Trophoblast cell (in vitro differentiated cells and primary cell): ENCODE data around the gene RGPD3.
"Not testable (repeated sequence)": the region's sequence is repeated elsewhere in the genome, so short reads cannot be mapped to it uniquely, and the experiment has no call there.

Experiments
- DNase-seq, 2 donors: peaks; one replicate each; pipeline ENCODE4 v3.0.0-alpha.2; 2016
- H2AFZ ChIP-seq: 2 replicates; pipeline ENCODE4 v1.6.1; 2013; ENCODE audit warnings: low read length, moderate library complexity, mild to moderate bottlenecking; ENCODE audit not compliant: insufficient read depth, poor library complexity
- H2AK5ac ChIP-seq: 2 replicates; pipeline ENCODE4 v1.6.1; 2013; ENCODE audit warnings: mild to moderate bottlenecking, low read length
- H2BK120ac ChIP-seq: 2 replicates; pipeline ENCODE4 v1.6.1; 2013; ENCODE audit warnings: low read length, mild to moderate bottlenecking, moderate library complexity; ENCODE audit not compliant: insufficient read depth, poor library complexity
- H2BK12ac ChIP-seq: 2 replicates; pipeline ENCODE4 v1.6.1; 2013; ENCODE audit warnings: mild to moderate bottlenecking, low read length, moderate library complexity
- H2BK5ac ChIP-seq: 2 replicates; pipeline ENCODE4 v1.6.1; 2013; ENCODE audit warnings: low read length, low read depth, moderate library complexity, mild to moderate bottlenecking; ENCODE audit not compliant: poor library complexity
- H3K14ac ChIP-seq: 2 replicates; pipeline ENCODE4 v1.6.1; 2013; ENCODE audit warnings: mild to moderate bottlenecking, low read length
- H3K18ac ChIP-seq: 2 replicates; pipeline ENCODE4 v1.6.1; 2013; ENCODE audit warnings: mild to moderate bottlenecking, low read length
- H3K23ac ChIP-seq: 2 replicates; pipeline ENCODE4 v1.6.1; 2013; ENCODE audit warnings: low read length
- H3K27ac ChIP-seq: 2 replicates; pipeline ENCODE4 v1.5.1; 2013; ENCODE audit warnings: low read depth, mild to moderate bottlenecking, inconsistent platforms, low read length, moderate library complexity
- H3K27me3 ChIP-seq: 2 replicates; pipeline ENCODE4 v1.6.1; 2013; ENCODE audit warnings: inconsistent platforms, mild to moderate bottlenecking, low read length, moderate library complexity; ENCODE audit not compliant: insufficient read depth
- H3K36me3 ChIP-seq, 2 experiments: 1 replicate in 1 of 2; 2 replicates in 1 of 2; pipeline ENCODE4 v1.6.1; 2013; ENCODE audit warnings: low read length in 2 of 2, mild to moderate bottlenecking in 2 of 2, moderate library complexity in 1 of 2; ENCODE audit not compliant: insufficient read depth in 2 of 2, control insufficient read depth in 1 of 2
- H3K4ac ChIP-seq: 2 replicates; pipeline ENCODE4 v1.6.1; 2013; ENCODE audit warnings: low read depth, mild to moderate bottlenecking, low read length, moderate library complexity
- H3K4me1 ChIP-seq, 2 experiments: 1 replicate in 1 of 2; 2 replicates in 1 of 2; pipeline ENCODE4 v1.6.1; 2013; ENCODE audit warnings: low read length in 2 of 2, mild to moderate bottlenecking in 2 of 2, moderate library complexity in 1 of 2; ENCODE audit not compliant: insufficient read depth in 2 of 2, control insufficient read depth in 1 of 2
- H3K4me2 ChIP-seq: 2 replicates; pipeline ENCODE4 v1.6.1; 2013; ENCODE audit warnings: inconsistent platforms, mild to moderate bottlenecking, low read length, moderate library complexity
- H3K4me3 ChIP-seq: 2 replicates; pipeline ENCODE4 v1.5.1; 2013; ENCODE audit warnings: mild to moderate bottlenecking, low read depth, low read length, inconsistent platforms
- H3K79me1 ChIP-seq: one replicate; pipeline ENCODE4 v1.6.1; 2013; ENCODE audit warnings: low read length
- H3K79me2 ChIP-seq: 2 replicates; pipeline ENCODE4 v1.6.1; 2013; ENCODE audit warnings: low read length, mild to moderate bottlenecking; ENCODE audit not compliant: control insufficient read depth, insufficient read depth, poor library complexity
- H3K9ac ChIP-seq: 2 replicates; pipeline ENCODE4 v1.6.1; 2013; ENCODE audit warnings: mild to moderate bottlenecking, low read length
- H3K9me3 ChIP-seq: 2 replicates; pipeline ENCODE4 v1.6.1; 2013; ENCODE audit warnings: low read depth, mild to moderate bottlenecking, control low read depth, inconsistent platforms, low read length; ENCODE audit not compliant: insufficient read depth
- H4K12ac ChIP-seq: 2 replicates; pipeline ENCODE4 v1.6.1; 2013; ENCODE audit warnings: low read depth, mild to moderate bottlenecking, low read length, moderate library complexity
- H4K8ac ChIP-seq: 2 replicates; pipeline ENCODE4 v1.6.1; 2013; ENCODE audit warnings: low read depth, mild to moderate bottlenecking, low read length, moderate library complexity
- H4K91ac ChIP-seq: one replicate; pipeline ENCODE4 v1.6.1; 2013; ENCODE audit warnings: low read depth, mild to moderate bottlenecking, low read length, moderate library complexity
- WGBS: extraction: QIAGEN DNeasy Blood & Tissue Kit; methylation state at CpG from one replicate; pipeline ENCODE4 v1.1.7; 2013; ENCODE audit warnings: missing lambda C conversion rate; ENCODE audit not compliant: insufficient read length, insufficient coverage; ENCODE audit errors: extremely low coverage; 5-methylcytosine and 5-hydroxymethylcytosine counted together

Gene RGPD3

DNA sequence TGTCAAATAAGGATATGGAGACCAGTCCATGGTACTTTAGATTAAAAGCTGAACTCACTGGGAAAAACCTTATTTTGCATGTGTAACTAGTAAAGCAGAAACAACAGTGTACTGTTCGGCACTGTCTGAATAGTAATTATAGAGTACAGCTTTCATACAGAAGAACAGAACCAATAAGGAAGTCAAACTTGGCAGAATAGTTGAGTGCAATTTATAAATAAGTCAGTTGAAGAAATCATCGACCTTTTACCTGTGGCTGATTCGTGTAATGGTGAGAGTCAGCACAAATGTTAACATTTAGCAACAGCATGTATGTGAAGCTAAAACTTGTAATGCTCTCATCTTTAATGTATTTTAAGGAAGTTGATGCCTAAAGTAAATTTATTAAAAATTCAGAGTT lies 99.0 kb downstream of the RGPD3 start:
- DNase-seq, H3K4ac ChIP-seq, H2AK5ac ChIP-seq, H3K4me2 ChIP-seq, H3K9ac ChIP-seq, H2BK5ac ChIP-seq, H3K18ac ChIP-seq, H2BK120ac ChIP-seq, H4K12ac ChIP-seq, H3K14ac ChIP-seq, H3K9me3 ChIP-seq, H4K8ac ChIP-seq, H2BK12ac ChIP-seq, H3K4me1 ChIP-seq, H4K91ac ChIP-seq, H3K27me3 ChIP-seq, H2AFZ ChIP-seq, H3K36me3 ChIP-seq, H3K79me1 ChIP-seq, H3K27ac ChIP-seq, H3K23ac ChIP-seq, H3K79me2 ChIP-seq, H3K4me3 ChIP-seq: not testable (repeated sequence)
- WGBS, result no CpG with 5 or more reads among the region's 3 CpGs

DNA sequence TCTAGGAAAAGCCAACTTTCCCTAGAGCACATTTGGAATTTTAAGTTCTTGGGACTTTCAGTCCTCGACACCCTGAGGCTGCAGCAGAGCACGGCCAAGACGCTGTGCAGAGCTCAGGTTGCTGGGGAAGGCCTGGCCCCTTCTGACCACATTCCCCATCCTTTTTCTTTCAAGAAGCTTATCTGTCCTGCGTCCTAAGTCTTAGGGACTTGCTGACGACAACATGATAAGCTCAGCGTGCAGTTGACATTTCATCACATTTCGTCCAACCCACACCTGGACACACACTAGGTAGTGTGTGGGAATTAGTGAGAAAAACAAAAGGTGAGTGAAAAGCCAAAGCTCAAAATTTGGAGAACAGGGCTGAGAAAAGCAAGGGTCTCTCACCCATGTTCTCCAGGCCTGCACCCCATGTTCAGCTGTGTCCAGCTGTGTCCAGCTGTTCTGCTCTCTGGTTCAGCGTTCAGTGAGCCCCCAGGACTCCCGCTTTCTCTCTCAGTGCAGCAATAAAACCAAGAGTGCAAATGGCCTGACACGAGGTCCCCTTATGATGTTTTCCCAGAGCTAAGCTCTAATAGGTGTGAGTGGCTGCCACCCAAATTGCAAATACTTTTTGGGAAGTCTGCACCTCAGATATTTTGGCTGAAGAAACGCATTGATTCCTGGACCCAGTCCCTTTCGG lies 101.9 kb downstream of the RGPD3 start:
- Histone ChIP-seq H3K4me3 (no peak overlapping the region), H3K27me3 (no peaks in the 10 kb centered on the region), H2BK120ac (no peak overlapping the region), H4K8ac (no peak overlapping the region), H3K36me3 (peaks cover 0 to 1% of the 10 kb centered on the region in 2 experiments), H3K4me2 (no peak overlapping the region), H3K27ac (no peak overlapping the region), H3K9me3 (no peaks in the 10 kb centered on the region), H3K18ac (no peak overlapping the region), H3K79me2 (no peaks in the 10 kb centered on the region), H2BK12ac (no peak overlapping the region), H4K91ac (no peak overlapping the region), H3K23ac (no peak overlapping the region), H3K4ac (no peak overlapping the region), H3K14ac (no peak overlapping the region), H3K4me1 (no peaks in the 10 kb centered on the region), H4K12ac (no peak overlapping the region), H2AK5ac (no peak overlapping the region), H3K79me1 (no peaks in the 10 kb centered on the region), H2AFZ (no peak overlapping the region), H2BK5ac (no peak overlapping the region), H3K9ac (no peak overlapping the region)
- no CpG with 5 or more reads among the region's 12 CpGs for WGBS
- no peak for DNase-seq

DNA sequence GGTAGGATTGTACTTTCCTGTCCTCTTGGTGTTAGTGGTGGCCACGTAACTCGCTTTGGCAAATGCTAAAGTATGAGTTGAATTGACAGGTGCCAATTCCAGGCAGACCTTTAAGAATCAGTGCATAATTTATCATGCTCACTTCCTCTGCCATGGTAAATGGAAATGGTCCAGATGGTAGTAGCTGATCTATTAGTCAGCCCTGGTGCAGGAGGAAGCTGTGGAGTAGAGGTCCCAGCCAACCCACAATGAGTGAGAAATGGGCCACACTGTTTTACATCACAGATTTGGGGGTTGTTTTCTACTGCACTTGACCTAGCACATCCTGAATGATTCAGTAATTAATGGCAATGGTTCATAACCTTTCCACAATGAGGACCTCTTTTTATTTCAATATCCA lies 104.4 kb downstream of the RGPD3 start:
- Histone ChIP-seq H4K12ac (no peak overlapping the region), H3K18ac (no peak overlapping the region), H3K27me3 (no peaks in the 10 kb centered on the region), H3K27ac (no peak overlapping the region), H3K9me3 (no peaks in the 10 kb centered on the region), H2BK120ac (no peak overlapping the region), H3K4me1 (no peaks in the 10 kb centered on the region), H3K79me2 (no peaks in the 10 kb centered on the region), H2AFZ (no peak overlapping the region), H3K23ac (no peak overlapping the region), H3K4me2 (no peak overlapping the region), H3K14ac (no peak overlapping the region), H3K9ac (no peak overlapping the region), H2BK5ac (no peak overlapping the region), H4K8ac (no peak overlapping the region), H3K79me1 (no peaks in the 10 kb centered on the region), H2AK5ac (no peak overlapping the region), H3K4me3 (no peak overlapping the region), H4K91ac (no peak overlapping the region), H2BK12ac (no peak overlapping the region), H3K4ac (no peak overlapping the region), H3K36me3 (peaks cover 0 to 1% of the 10 kb centered on the region in 2 experiments)
- no peak for DNase-seq
- WGBS, result no CpG with 5 or more reads among the region's 2 CpGs

DNA sequence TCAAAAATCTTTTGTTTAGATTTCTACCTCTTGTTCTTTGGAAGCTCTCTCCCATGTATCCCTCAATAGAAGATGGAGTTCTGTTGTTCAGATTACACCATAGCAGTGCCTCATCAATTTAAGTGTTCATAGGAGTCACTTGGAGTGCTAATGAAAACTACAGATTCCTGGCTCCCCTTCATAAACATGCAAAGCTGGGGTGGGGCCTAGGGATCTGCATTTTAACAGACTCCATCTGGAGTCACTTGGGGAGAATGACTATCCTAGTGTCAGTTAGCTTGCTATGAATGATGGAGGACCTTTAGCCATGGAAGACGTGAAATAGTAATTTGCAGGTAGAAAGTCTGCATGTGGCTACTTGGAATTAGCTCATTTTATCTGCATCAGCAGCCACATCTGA lies 105.4 kb downstream of the RGPD3 start:
- WGBS, result no CpG with 5 or more reads among the region's 1 CpG
- no peak overlapping the region for H3K23ac ChIP-seq
- no peaks in the 10 kb centered on the region for H3K79me2 ChIP-seq
- no peak overlapping the region for H2BK120ac ChIP-seq
- no peak overlapping the region for H4K91ac ChIP-seq
- H3K36me3 ChIP-seq, result peaks cover 0 to 1% of the 10 kb centered on the region in 2 experiments
- H2BK12ac ChIP-seq, result no peak overlapping the region
- H2AK5ac ChIP-seq, result no peak overlapping the region
- H4K12ac ChIP-seq, result no peak overlapping the region
- H3K9me3 ChIP-seq, result no peaks in the 10 kb centered on the region
- H3K4me1 ChIP-seq, result no peaks in the 10 kb centered on the region
- H3K4ac ChIP-seq, result no peak overlapping the region
- no peak overlapping the region for H3K4me2 ChIP-seq
- H3K18ac ChIP-seq, result no peak overlapping the region
- DNase-seq, result no peak
- H3K79me1 ChIP-seq, result no peaks in the 10 kb centered on the region
- no peak overlapping the region for H3K27ac ChIP-seq
- no peak overlapping the region for H4K8ac ChIP-seq
- no peak overlapping the region for H3K14ac ChIP-seq
- H3K4me3 ChIP-seq, result no peak overlapping the region
- H2BK5ac ChIP-seq, result no peak overlapping the region
- H3K27me3 ChIP-seq, result no peaks in the 10 kb centered on the region
- no peak overlapping the region for H3K9ac ChIP-seq
- no peak overlapping the region for H2AFZ ChIP-seq
